ENCODE results near the gene RNF150.

Gene RNF150

GRCh38 chr4:141037446-141037845, 95.8 kb downstream of the RNF150 start (continued):
- no peak for TF ChIP-seq PATZ1 (CRISPR knock-in tag; IDR thresholded peaks at IDR 0.05; ENCODE audit: borderline replicate concordance)
- TF ChIP-seq RARB (CRISPR knock-in tag; IDR thresholded peaks at IDR 0.05), result no peak
- TF ChIP-seq ARNTL (CRISPR knock-in tag; IDR thresholded peaks at IDR 0.05; ENCODE audit: borderline replicate concordance, low read depth), result no peak

GRCh38 chr4:141036786-141037185, 96.5 kb downstream of the RNF150 start:
- no peak for ATAC-seq
- no peak for TF ChIP-seq ZFP30 (CRISPR knock-in tag; IDR thresholded peaks at IDR 0.05)
- TF ChIP-seq BACH2 (CRISPR knock-in tag; IDR thresholded peaks at IDR 0.05; ENCODE audit: borderline replicate concordance), result no peak
- TF ChIP-seq ZNF70 (CRISPR knock-in tag; IDR thresholded peaks at IDR 0.05), result no peak
- no peak for TF ChIP-seq OSR1 (CRISPR knock-in tag; IDR thresholded peaks at IDR 0.05)
- TF ChIP-seq ZC3H10 (CRISPR knock-in tag; IDR thresholded peaks at IDR 0.05), result no peak
- TF ChIP-seq TSHZ2 (CRISPR knock-in tag; IDR thresholded peaks at IDR 0.05), result no peak
- TF ChIP-seq PATZ1 (CRISPR knock-in tag; IDR thresholded peaks at IDR 0.05; ENCODE audit: borderline replicate concordance), result no peak
- no peak for TF ChIP-seq PPARA (CRISPR knock-in tag; IDR thresholded peaks at IDR 0.05; ENCODE audit: borderline replicate concordance)
- no peak for TF ChIP-seq ISL1 (CRISPR knock-in tag; IDR thresholded peaks at IDR 0.05)
- no peak for TF ChIP-seq ZNF565 (CRISPR knock-in tag; conservative IDR thresholded peaks at IDR 0.05; ENCODE audit: low read depth)
- TF ChIP-seq CSRNP3 (CRISPR knock-in tag; IDR thresholded peaks at IDR 0.05), result no peak
- no peak for TF ChIP-seq GLIS3 (CRISPR knock-in tag; IDR thresholded peaks at IDR 0.05)
- TF ChIP-seq POU6F1 (CRISPR knock-in tag; IDR thresholded peaks at IDR 0.05; ENCODE audit: borderline replicate concordance, low read depth), result no peak
- TF ChIP-seq TCF4 (CRISPR knock-in tag; IDR thresholded peaks at IDR 0.05; ENCODE audit: borderline replicate concordance), result no peak

GRCh38 chr4:141035920-141036319, 97.3 kb downstream of the RNF150 start:
- ATAC-seq, result no peak
- TF ChIP-seq POU6F1 (CRISPR knock-in tag; IDR thresholded peaks at IDR 0.05; ENCODE audit: borderline replicate concordance, low read depth) (no peak), CREB5 (CRISPR knock-in tag; IDR thresholded peaks at IDR 0.05; ENCODE audit: low read depth) (no peak), ZFP3 (CRISPR knock-in tag; IDR thresholded peaks at IDR 0.05) (no peak), PATZ1 (CRISPR knock-in tag; IDR thresholded peaks at IDR 0.05; ENCODE audit: borderline replicate concordance) (no peak), BACH2 (CRISPR knock-in tag; IDR thresholded peaks at IDR 0.05; ENCODE audit: borderline replicate concordance) (no peak), TOX (CRISPR knock-in tag; IDR thresholded peaks at IDR 0.05; ENCODE audit: borderline replicate concordance) (no peak)

Measured in SK-N-SH treated with all-trans-retinoic acid at 6 μM for 48 hours (cell line).